Glutamatergic neuron (in vitro differentiated cells): ENCODE measurements around the gene FSTL4. TPM values are rescaled to one million over a fixed set of nuclear protein-coding genes. Genes with fewer than 3 reads are reported as not detected.
A peak's percentile ranks its signal among the peaks of the same experiment; 100 is the strongest.

ENCODE experiments used
- DNase-seq: peaks from one replicate; pipeline ENCODE4 v3.0.0; 2022
- H3K27ac Mint-ChIP-seq: one replicate; pipeline ENCODE4 v1.8.0; 2020; ENCODE audit warnings: mild to moderate bottlenecking, mixed read lengths, inconsistent platforms; ENCODE audit not compliant: unreplicated experiment
- H3K27me3 Mint-ChIP-seq: one replicate; pipeline ENCODE4 v1.8.0; 2020; ENCODE audit warnings: mild to moderate bottlenecking, moderate library complexity, mixed read lengths, inconsistent platforms; ENCODE audit not compliant: unreplicated experiment
- H3K36me3 Mint-ChIP-seq: one replicate; pipeline ENCODE4 v1.8.0; 2020; ENCODE audit warnings: mild to moderate bottlenecking, mixed read lengths, inconsistent platforms; ENCODE audit not compliant: unreplicated experiment
- H3K4me1 Mint-ChIP-seq: one replicate; pipeline ENCODE4 v1.8.0; 2020; ENCODE audit warnings: mild to moderate bottlenecking, low read depth, mixed read lengths, inconsistent platforms; ENCODE audit not compliant: unreplicated experiment
- H3K4me3 Mint-ChIP-seq: one replicate; pipeline ENCODE4 v1.8.0; 2020; ENCODE audit warnings: mild to moderate bottlenecking, mixed read lengths, inconsistent platforms; ENCODE audit not compliant: unreplicated experiment
- H3K9me3 Mint-ChIP-seq: one replicate; pipeline ENCODE4 v1.8.0; 2020; ENCODE audit warnings: mild to moderate bottlenecking, moderate library complexity, mixed read lengths, inconsistent platforms; ENCODE audit not compliant: unreplicated experiment
- CTCF ChIP-seq: fragments of 200-600 bp; sonication (generic); IDR thresholded peaks from one replicate; pipeline ENCODE4 v1.5.0; 2021; ENCODE audit not compliant: partially characterized antibody, unreplicated experiment
- total RNA-seq: library from RNA; stranded (reverse); fragmentation: NEBNext Ultra II Directional; extraction: Animal tissue kit (Norgen Biotek cat#: 25700); gene quantifications from one replicate; pipeline ENCODE4 v1.2.1, GENCODE V29; 2021; ENCODE audit not compliant: unreplicated experiment

FSTL4 gene
- total RNA-seq, 1 donor from 2014 or later: 29.0 TPM

GRCh38 chr5:133489632-133490031 lies 122.7 kb downstream of the FSTL4 start:
- Mint-ChIP-seq H3K9me3 (peaks cover 2% of the 10 kb centered on the region), H3K27me3 (peaks cover 3% of the 10 kb centered on the region), H3K36me3 (peaks cover 8% of the 10 kb centered on the region), H3K27ac (no peak overlapping the region), H3K4me1 (peaks cover 4% of the 10 kb centered on the region), H3K4me3 (no peak overlapping the region)
- no peak for DNase-seq
- TF ChIP-seq CTCF: no peak

- no peak for DNase-seq
- Mint-ChIP-seq H3K27me3 (peaks cover 3% of the 10 kb centered on the region), H3K27ac (no peak overlapping the region), H3K4me1 (peaks cover 4% of the 10 kb centered on the region), H3K4me3 (no peak overlapping the region), H3K36me3 (peaks cover 9% of the 10 kb centered on the region), H3K9me3 (peaks cover 5% of the 10 kb centered on the region)
- no peak for TF ChIP-seq CTCF
These were observed 125.2 kb downstream of the FSTL4 start for GRCh38 chr5:133487093-133487492.

GRCh38 chr5:133485468-133485867 lies 126.9 kb downstream of the FSTL4 start:
- peaks cover 13% of the 10 kb centered on the region for H3K36me3 Mint-ChIP-seq
- H3K4me3 Mint-ChIP-seq: no peak overlapping the region
- DNase-seq: peak; percentile 23
- peaks cover 5% of the 10 kb centered on the region for H3K27me3 Mint-ChIP-seq
- TF ChIP-seq CTCF: no peak
- H3K27ac Mint-ChIP-seq: no peak overlapping the region
- H3K9me3 Mint-ChIP-seq: peaks cover 3% of the 10 kb centered on the region
- peaks cover 4% of the 10 kb centered on the region for H3K4me1 Mint-ChIP-seq

GRCh38 chr5:133483406-133484090 lies 128.8 kb downstream of the FSTL4 start:
- Mint-ChIP-seq H3K27me3 (peaks cover 3% of the 10 kb centered on the region), H3K9me3 (peaks cover 3% of the 10 kb centered on the region), H3K4me1 (peaks cover 4% of the 10 kb centered on the region), H3K4me3 (no peak overlapping the region), H3K36me3 (peaks cover 6% of the 10 kb centered on the region), H3K27ac (no peak overlapping the region)
- TF ChIP-seq CTCF: no peak
- no peak for DNase-seq

- no peak for DNase-seq
- TF ChIP-seq CTCF: no peak
- peaks cover 3% of the 10 kb centered on the region for H3K9me3 Mint-ChIP-seq
- peaks cover 4% of the 10 kb centered on the region for H3K4me1 Mint-ChIP-seq
- no peak overlapping the region for H3K4me3 Mint-ChIP-seq
- H3K36me3 Mint-ChIP-seq: peaks cover 6% of the 10 kb centered on the region
- H3K27ac Mint-ChIP-seq: no peak overlapping the region
- peaks cover 3% of the 10 kb centered on the region for H3K27me3 Mint-ChIP-seq
These were observed 130.3 kb downstream of the FSTL4 start for GRCh38 chr5:133482028-133482427.
